ENCODE measurements around the gene CCDC85C. TPM values are rescaled to one million over a fixed set of nuclear protein-coding genes. Genes with fewer than 3 reads are reported as not detected.

Gene CCDC85C
- total and polyA plus RNA-seq, 2 donors = 4.6 to 7.9 TPM

- Histone ChIP-seq H3K36me3 (ENCODE audit: control insufficient read depth in 2 of 2, insufficient read depth in 2 of 2, low read length in 1 of 2) (no peaks in the 10 kb centered on the region), H3K9me3 (ENCODE audit: control insufficient read depth in 2 of 2, insufficient read depth in 1 of 2, low read length in 1 of 2) (no peaks in the 10 kb centered on the region), H3K4me3 (ENCODE audit: low read length in 2 of 2) (no peak overlapping the region), H3K27me3 (ENCODE audit: control insufficient read depth in 2 of 2, insufficient read depth in 1 of 2, low read length in 1 of 2) (no peaks in the 10 kb centered on the region), H3K27ac (ENCODE audit: low read depth in 1 of 2, low read length in 1 of 2) (no peak overlapping the region), H3K4me1 (ENCODE audit: control insufficient read depth in 2 of 2, insufficient read depth in 2 of 2, low read length in 2 of 2) (peaks cover 6 to 9% of the 10 kb centered on the region in 2 donors)
- WGBS = 95% methylated on average over 4 of the region's 4 CpGs
- no peak for DNase-seq (ENCODE audit: low read depth in 6 of 9, low spot score in 9 of 9)
Observed at GRCh38 chr14:99478128-99478527, 125.9 kb downstream of the CCDC85C start.

DNA sequence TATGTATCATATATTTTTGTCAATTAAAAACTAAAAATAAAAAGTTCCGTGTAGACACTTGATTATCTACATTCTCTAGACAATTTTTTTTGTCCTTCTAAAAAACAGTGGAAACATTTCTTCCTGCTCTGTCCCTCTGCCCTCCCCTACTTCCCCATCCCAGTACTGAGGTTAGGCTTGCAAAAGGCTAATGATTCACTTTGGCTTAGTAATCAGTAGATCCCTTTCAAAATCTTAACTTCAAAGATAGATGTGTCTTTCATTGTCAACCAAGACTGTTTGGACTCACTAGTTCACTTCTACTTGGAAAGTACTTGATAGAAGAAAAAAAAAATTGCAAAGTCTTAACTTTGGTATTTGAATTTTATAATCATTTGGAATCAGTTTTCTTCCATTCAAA, 127.1 kb downstream of the CCDC85C start:
- H3K27ac ChIP-seq (ENCODE audit: low read depth in 1 of 2, low read length in 1 of 2) = no peak overlapping the region
- WGBS = 60% methylated on average over 1 of the region's 1 CpG
- peaks cover 6 to 7% of the 10 kb centered on the region in 2 donors for H3K4me1 ChIP-seq (ENCODE audit: control insufficient read depth in 2 of 2, insufficient read depth in 2 of 2, low read length in 2 of 2)

DNA sequence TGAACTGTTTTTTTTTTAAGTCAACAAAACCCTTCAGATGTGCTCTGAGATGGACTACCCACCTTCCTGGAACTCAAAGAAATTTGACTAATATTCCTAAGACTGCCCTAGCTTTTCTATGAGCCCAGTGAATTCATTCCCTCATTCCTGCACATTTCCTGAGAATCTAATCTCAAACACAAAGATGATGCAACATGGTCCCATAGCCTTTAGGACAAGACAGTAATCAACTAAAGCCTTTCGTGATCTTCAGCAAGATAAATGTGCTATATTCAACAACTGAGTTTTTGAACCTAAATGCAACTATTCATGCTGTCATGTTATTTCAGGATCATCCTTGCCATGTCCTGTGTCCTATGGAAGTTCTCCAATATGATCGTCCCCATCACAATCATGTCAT, 128.3 kb downstream of the CCDC85C start:
- Histone ChIP-seq H3K9me3 (ENCODE audit: control insufficient read depth in 2 of 2, insufficient read depth in 1 of 2, low read length in 1 of 2) (no peaks in the 10 kb centered on the region), H3K4me3 (ENCODE audit: low read length in 2 of 2) (no peak overlapping the region), H3K4me1 (ENCODE audit: control insufficient read depth in 2 of 2, insufficient read depth in 2 of 2, low read length in 2 of 2) (peaks cover 6 to 7% of the 10 kb centered on the region in 2 donors), H3K27ac (ENCODE audit: low read depth in 1 of 2, low read length in 1 of 2) (no peak overlapping the region), H3K36me3 (ENCODE audit: control insufficient read depth in 2 of 2, insufficient read depth in 2 of 2, low read length in 1 of 2) (no peaks in the 10 kb centered on the region), H3K27me3 (ENCODE audit: control insufficient read depth in 2 of 2, insufficient read depth in 1 of 2, low read length in 1 of 2) (no peaks in the 10 kb centered on the region)
- no peak for DNase-seq (ENCODE audit: low read depth in 6 of 9, low spot score in 9 of 9)
- WGBS = 98% methylated on average over 2 of the region's 2 CpGs

More for the DNA sequence above, 127.1 kb downstream of the CCDC85C start:
- Histone ChIP-seq H3K27me3 (ENCODE audit: control insufficient read depth in 2 of 2, insufficient read depth in 1 of 2, low read length in 1 of 2) (no peaks in the 10 kb centered on the region), H3K36me3 (ENCODE audit: control insufficient read depth in 2 of 2, insufficient read depth in 2 of 2, low read length in 1 of 2) (no peaks in the 10 kb centered on the region), H3K9me3 (ENCODE audit: control insufficient read depth in 2 of 2, insufficient read depth in 1 of 2, low read length in 1 of 2) (no peaks in the 10 kb centered on the region), H3K4me3 (ENCODE audit: low read length in 2 of 2) (no peak overlapping the region)
- no peak for DNase-seq (ENCODE audit: low read depth in 6 of 9, low spot score in 9 of 9)

- H3K4me1 ChIP-seq (ENCODE audit: control insufficient read depth in 2 of 2, insufficient read depth in 2 of 2, low read length in 2 of 2) = peaks cover 6 to 7% of the 10 kb centered on the region in 2 donors
- H3K27ac ChIP-seq (ENCODE audit: low read depth in 1 of 2, low read length in 1 of 2) = no peak overlapping the region
- no peak for DNase-seq (ENCODE audit: low read depth in 6 of 9, low spot score in 9 of 9)
- H3K4me3 ChIP-seq (ENCODE audit: low read length in 2 of 2) = no peak overlapping the region
- WGBS = 95% methylated on average over 9 of the region's 9 CpGs
- H3K27me3 ChIP-seq (ENCODE audit: control insufficient read depth in 2 of 2, insufficient read depth in 1 of 2, low read length in 1 of 2) = no peaks in the 10 kb centered on the region
- H3K36me3 ChIP-seq (ENCODE audit: control insufficient read depth in 2 of 2, insufficient read depth in 2 of 2, low read length in 1 of 2) = no peaks in the 10 kb centered on the region
- H3K9me3 ChIP-seq (ENCODE audit: control insufficient read depth in 2 of 2, insufficient read depth in 1 of 2, low read length in 1 of 2) = no peaks in the 10 kb centered on the region
Observed at GRCh38 chr14:99475179-99475578, 128.8 kb downstream of the CCDC85C start.

DNA sequence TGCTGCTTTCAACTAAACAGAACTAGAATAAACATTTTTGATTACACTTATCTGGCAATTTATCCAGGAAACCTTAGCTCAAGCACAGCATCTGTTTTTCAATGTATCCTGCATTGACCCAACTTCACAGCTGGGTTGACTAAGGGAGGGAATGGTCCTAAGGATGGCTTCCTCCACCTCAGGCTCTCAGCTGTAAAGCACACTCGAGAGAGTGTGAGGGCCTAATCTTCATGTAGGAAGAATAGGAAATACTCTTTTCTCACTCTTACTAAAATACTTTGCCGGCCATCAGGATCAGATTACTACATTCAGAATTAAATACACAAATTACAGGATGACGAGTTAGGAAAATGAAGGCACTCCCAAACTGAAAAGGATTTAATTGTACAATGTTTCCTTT, 130.5 kb downstream of the CCDC85C start:
- no peak for DNase-seq (ENCODE audit: low read depth in 6 of 9, low spot score in 9 of 9)
- no peaks in the 10 kb centered on the region for H3K27me3 ChIP-seq (ENCODE audit: control insufficient read depth in 2 of 2, insufficient read depth in 1 of 2, low read length in 1 of 2)
- H3K4me3 ChIP-seq (ENCODE audit: low read length in 2 of 2) = no peak overlapping the region
- H3K4me1 ChIP-seq (ENCODE audit: control insufficient read depth in 2 of 2, insufficient read depth in 2 of 2, low read length in 2 of 2) = no peaks in the 10 kb centered on the region
- H3K9me3 ChIP-seq (ENCODE audit: control insufficient read depth in 2 of 2, insufficient read depth in 1 of 2, low read length in 1 of 2) = no peaks in the 10 kb centered on the region
- H3K27ac ChIP-seq (ENCODE audit: low read depth in 1 of 2, low read length in 1 of 2) = no peak overlapping the region
- no peaks in the 10 kb centered on the region for H3K36me3 ChIP-seq (ENCODE audit: control insufficient read depth in 2 of 2, insufficient read depth in 2 of 2, low read length in 1 of 2)
- WGBS = 95% methylated on average over 3 of the region's 3 CpGs

DNA sequence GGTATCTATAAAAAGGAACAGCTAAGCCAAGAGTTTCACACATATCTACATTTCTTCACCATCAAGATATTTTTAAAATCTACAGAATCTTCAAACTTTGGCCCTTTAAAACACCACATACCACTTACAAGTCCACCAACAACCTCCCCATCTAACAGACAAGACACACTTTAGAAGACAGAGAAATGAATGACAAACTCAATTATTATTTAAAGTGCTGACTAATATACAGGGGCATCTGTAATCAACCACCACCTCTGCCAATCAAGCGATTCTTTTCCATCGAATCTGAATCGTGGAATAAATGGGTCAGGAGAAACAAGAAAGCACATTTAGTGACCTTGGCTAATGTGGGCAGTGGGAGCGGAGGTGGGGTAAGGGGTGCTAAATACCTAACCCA, 131.1 kb downstream of the CCDC85C start:
- Histone ChIP-seq H3K27me3 (ENCODE audit: control insufficient read depth in 2 of 2, insufficient read depth in 1 of 2, low read length in 1 of 2) (no peaks in the 10 kb centered on the region), H3K27ac (ENCODE audit: low read depth in 1 of 2, low read length in 1 of 2) (no peak overlapping the region), H3K36me3 (ENCODE audit: control insufficient read depth in 2 of 2, insufficient read depth in 2 of 2, low read length in 1 of 2) (no peaks in the 10 kb centered on the region), H3K4me3 (ENCODE audit: low read length in 2 of 2) (no peak overlapping the region), H3K9me3 (ENCODE audit: control insufficient read depth in 2 of 2, insufficient read depth in 1 of 2, low read length in 1 of 2) (no peaks in the 10 kb centered on the region), H3K4me1 (ENCODE audit: control insufficient read depth in 2 of 2, insufficient read depth in 2 of 2, low read length in 2 of 2) (peaks cover 0 to 2% of the 10 kb centered on the region in 2 donors)
- DNase-seq (ENCODE audit: low read depth in 6 of 9, low spot score in 9 of 9) = no peak
- 96% methylated on average over 4 of the region's 4 CpGs for WGBS

GRCh38 chr14:99471731-99472130, 132.3 kb downstream of the CCDC85C start:
- no peaks in the 10 kb centered on the region for H3K36me3 ChIP-seq (ENCODE audit: control insufficient read depth in 2 of 2, insufficient read depth in 2 of 2, low read length in 1 of 2)
- no peak overlapping the region for H3K27ac ChIP-seq (ENCODE audit: low read depth in 1 of 2, low read length in 1 of 2)
- 98% methylated on average over 7 of the region's 7 CpGs for WGBS
- no peaks in the 10 kb centered on the region for H3K9me3 ChIP-seq (ENCODE audit: control insufficient read depth in 2 of 2, insufficient read depth in 1 of 2, low read length in 1 of 2)
- H3K4me1 ChIP-seq (ENCODE audit: control insufficient read depth in 2 of 2, insufficient read depth in 2 of 2, low read length in 2 of 2) = peaks cover 0 to 4% of the 10 kb centered on the region in 2 donors
- H3K4me3 ChIP-seq (ENCODE audit: low read length in 2 of 2) = no peak overlapping the region
- no peak for DNase-seq (ENCODE audit: low read depth in 6 of 9, low spot score in 9 of 9)
- H3K27me3 ChIP-seq (ENCODE audit: control insufficient read depth in 2 of 2, insufficient read depth in 1 of 2, low read length in 1 of 2) = no peaks in the 10 kb centered on the region

DNA sequence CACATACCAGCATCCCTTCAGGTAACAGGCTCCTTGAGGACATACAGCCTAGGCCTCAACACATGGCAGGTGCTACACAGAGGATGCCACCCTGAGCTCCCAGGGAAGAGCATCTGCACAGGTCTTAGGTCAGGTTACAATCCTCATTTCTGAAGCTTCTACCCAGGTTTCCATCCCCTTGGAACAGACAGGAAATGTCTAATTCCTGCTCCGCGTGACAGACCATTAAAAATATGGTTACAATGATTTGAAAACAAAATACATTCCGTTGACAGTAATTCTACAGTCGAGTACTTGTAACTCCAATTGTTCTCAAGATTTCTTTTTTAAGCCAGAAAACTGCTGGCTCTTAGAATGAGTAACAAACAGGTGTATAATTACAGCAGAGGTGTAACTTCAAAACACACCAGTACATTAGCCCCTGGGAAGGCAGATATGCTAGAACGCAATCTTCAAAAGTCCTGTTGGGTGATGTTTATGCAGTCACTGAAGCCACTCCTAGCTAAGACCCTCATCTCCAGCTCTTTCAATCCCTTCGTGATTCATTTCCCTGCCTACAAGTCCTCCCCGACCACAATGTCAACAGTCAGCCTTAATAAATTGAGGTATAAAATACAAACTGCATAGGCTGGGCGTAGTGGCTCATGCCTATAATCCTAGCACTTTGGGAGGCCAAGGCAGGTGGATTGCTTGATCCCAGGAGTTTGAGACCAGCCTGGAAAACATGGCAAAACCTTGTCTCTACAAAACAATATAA, 135.0 kb downstream of the CCDC85C start:
- no peaks in the 10 kb centered on the region for H3K9me3 ChIP-seq (ENCODE audit: control insufficient read depth in 2 of 2, insufficient read depth in 1 of 2, low read length in 1 of 2)
- H3K27me3 ChIP-seq (ENCODE audit: control insufficient read depth in 2 of 2, insufficient read depth in 1 of 2, low read length in 1 of 2) = no peaks in the 10 kb centered on the region
- H3K27ac ChIP-seq (ENCODE audit: low read depth in 1 of 2, low read length in 1 of 2) = no peak overlapping the region
- H3K36me3 ChIP-seq (ENCODE audit: control insufficient read depth in 2 of 2, insufficient read depth in 2 of 2, low read length in 1 of 2) = peaks cover 10 to 15% of the 10 kb centered on the region in 2 donors
- H3K4me1 ChIP-seq (ENCODE audit: control insufficient read depth in 2 of 2, insufficient read depth in 2 of 2, low read length in 2 of 2) = peaks cover 0 to 4% of the 10 kb centered on the region in 2 donors
- no peak overlapping the region for H3K4me3 ChIP-seq (ENCODE audit: low read length in 2 of 2)
- DNase-seq (ENCODE audit: low read depth in 6 of 9, low spot score in 9 of 9) = no peak
- WGBS = 90% methylated on average over 8 of the region's 8 CpGs

GRCh38 chr14:99468081-99468480, 135.9 kb downstream of the CCDC85C start:
- Histone ChIP-seq H3K9me3 (ENCODE audit: control insufficient read depth in 2 of 2, insufficient read depth in 1 of 2, low read length in 1 of 2) (no peaks in the 10 kb centered on the region), H3K4me1 (ENCODE audit: control insufficient read depth in 2 of 2, insufficient read depth in 2 of 2, low read length in 2 of 2) (peaks cover 0 to 4% of the 10 kb centered on the region in 2 donors), H3K36me3 (ENCODE audit: control insufficient read depth in 2 of 2, insufficient read depth in 2 of 2, low read length in 1 of 2) (peaks cover 11 to 20% of the 10 kb centered on the region in 2 donors), H3K4me3 (ENCODE audit: low read length in 2 of 2) (no peak overlapping the region), H3K27ac (ENCODE audit: low read depth in 1 of 2, low read length in 1 of 2) (no peak overlapping the region), H3K27me3 (ENCODE audit: control insufficient read depth in 2 of 2, insufficient read depth in 1 of 2, low read length in 1 of 2) (no peaks in the 10 kb centered on the region)
- WGBS = 59% methylated on average over 4 of the region's 4 CpGs
- no peak for DNase-seq (ENCODE audit: low read depth in 6 of 9, low spot score in 9 of 9)
